Epithelial cell of proximal tubule (primary cell): Measurements from ENCODE around the gene PYGB. TPM values are rescaled to one million over a fixed set of nuclear protein-coding genes. Genes with fewer than 3 reads are reported as not detected.

ENCODE experiments used
- DNase-seq: peaks from one replicate; pipeline ENCODE4 v3.0.0-alpha.2; 2011; ENCODE audit warnings: low read depth
- H3K4me3 ChIP-seq: 2 replicates; pipeline ENCODE4 v1.5.1; 2011; ENCODE audit warnings: low read depth, mild to moderate bottlenecking, low read length
- total RNA-seq: library from RNA; depleted of rRNA; stranded (reverse); fragments of >200 nt; gene quantifications from 2 replicates; pipeline ENCODE4 v1.2.3, GENCODE V29; 2015
- TF ChIP-seq, protein P1 (sequence below): conservative IDR thresholded peaks from 2 replicates; pipeline ENCODE4 v1.5.1; 2012; ENCODE audit warnings: low read depth, mild to moderate bottlenecking, low read length

PYGB gene
- total RNA-seq, 1 donor from 2014 or later: 145 TPM

DNA sequence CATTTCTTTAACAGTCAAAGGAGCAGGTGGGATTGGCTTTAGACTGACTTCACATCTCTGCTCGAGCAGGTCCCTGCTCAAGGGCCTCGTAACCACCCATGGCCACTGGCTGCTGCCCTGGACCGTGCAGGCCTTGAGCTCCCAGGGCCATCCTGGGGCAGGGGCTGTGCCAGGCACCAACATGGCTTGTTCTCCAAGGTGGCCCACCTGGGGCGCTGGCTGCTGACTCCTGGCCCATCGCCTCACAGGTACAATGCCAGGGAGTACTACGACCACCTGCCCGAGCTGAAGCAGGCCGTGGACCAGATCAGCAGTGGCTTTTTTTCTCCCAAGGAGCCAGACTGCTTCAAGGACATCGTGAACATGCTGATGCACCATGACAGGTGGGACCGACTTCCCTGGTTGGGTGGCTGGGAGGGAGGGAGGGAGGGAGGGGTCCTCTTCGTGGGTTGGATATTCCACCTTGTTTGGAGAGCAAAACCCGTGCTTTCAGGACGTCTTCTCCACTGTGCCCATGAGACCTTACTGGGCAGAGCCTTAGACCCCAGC, 46.1 kb downstream of the PYGB start:
- DNase-seq: no peak
- TF ChIP-seq, protein P1, sequence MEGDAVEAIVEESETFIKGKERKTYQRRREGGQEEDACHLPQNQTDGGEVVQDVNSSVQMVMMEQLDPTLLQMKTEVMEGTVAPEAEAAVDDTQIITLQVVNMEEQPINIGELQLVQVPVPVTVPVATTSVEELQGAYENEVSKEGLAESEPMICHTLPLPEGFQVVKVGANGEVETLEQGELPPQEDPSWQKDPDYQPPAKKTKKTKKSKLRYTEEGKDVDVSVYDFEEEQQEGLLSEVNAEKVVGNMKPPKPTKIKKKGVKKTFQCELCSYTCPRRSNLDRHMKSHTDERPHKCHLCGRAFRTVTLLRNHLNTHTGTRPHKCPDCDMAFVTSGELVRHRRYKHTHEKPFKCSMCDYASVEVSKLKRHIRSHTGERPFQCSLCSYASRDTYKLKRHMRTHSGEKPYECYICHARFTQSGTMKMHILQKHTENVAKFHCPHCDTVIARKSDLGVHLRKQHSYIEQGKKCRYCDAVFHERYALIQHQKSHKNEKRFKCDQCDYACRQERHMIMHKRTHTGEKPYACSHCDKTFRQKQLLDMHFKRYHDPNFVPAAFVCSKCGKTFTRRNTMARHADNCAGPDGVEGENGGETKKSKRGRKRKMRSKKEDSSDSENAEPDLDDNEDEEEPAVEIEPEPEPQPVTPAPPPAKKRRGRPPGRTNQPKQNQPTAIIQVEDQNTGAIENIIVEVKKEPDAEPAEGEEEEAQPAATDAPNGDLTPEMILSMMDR: no peak
- no peak overlapping the region for H3K4me3 ChIP-seq

DNA sequence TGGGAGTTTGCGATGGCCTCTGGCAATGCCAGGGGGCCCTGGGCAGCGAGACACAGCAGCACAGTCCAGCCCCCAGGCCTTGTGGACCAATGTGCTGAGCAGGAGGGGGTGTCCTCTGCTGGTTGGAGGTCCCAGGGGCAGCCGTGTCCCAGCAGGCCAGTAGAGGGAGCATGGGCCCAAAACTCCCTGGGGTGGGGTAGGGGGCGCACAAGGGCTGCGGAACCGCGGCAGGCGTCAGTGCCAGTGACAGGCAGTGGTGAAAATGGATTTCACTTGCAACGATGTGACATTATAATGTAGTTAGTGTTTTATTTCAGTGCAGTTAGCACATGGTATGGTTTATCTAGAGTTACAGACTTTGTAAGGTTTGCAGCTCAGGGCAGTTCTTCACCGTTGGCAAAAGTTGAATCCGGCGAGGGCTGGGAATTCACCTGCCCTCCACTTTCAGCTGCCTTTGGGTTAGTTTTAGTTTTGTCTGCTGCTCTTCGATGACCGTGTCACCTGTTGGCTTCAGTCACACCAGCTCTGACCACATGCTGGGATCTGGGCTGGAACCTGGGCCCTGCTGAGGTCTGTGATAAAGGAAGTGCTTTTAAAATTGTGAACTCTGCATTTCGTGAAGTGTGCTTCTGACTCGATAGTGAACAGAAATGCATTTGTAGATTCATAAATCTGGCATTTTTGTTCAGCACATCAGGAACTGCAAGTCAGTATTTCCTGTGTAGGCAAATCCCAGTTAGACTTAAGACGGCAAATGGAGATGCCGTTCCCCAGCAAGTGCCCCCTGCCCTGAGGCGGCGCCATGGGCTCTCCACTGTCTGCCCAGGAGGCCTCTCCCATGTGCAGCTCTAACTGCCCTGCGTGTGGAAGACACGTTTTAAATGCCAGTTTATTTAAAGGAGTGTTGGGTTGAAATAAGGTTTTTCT, 46.8 kb downstream of the PYGB start:
- DNase-seq: no peak
- H3K4me3 ChIP-seq: no peak overlapping the region
- TF ChIP-seq, protein P1: peak; percentile 89

DNA sequence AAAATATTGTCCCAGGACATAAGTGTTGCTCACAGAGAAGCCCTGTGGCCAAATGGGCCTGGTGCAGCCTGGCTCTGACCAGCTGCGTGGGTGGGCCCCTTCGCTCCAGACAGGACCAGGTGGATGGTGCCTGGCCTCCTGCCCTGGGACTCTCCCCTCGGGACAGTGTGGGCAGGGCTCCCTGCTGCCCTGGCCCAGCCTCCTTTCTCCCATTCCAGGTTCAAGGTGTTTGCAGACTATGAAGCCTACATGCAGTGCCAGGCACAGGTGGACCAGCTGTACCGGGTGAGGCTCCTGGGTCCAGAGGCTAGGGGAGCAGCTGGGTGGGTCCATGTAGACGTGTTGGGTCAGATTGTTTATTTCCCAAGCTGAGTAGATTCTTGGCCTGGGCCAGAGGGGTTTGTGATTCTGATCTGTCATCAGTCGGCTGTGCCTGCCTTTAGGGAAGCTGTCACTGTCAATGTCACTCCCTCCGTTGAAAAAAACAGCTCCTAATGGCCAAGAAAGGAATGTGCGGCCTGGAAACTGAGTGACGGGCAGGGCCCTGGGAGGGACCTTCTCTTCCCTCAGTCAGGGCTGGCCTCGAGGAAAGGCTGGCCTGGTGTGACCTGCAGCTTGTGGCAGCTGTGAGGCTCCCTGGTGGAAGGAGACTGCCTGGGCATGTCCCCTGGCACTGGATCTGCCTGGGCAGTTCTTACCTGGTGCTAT, 47.7 kb downstream of the PYGB start:
- H3K4me3 ChIP-seq: no peak overlapping the region
- no peak for DNase-seq
- TF ChIP-seq, protein P1: no peak

DNA sequence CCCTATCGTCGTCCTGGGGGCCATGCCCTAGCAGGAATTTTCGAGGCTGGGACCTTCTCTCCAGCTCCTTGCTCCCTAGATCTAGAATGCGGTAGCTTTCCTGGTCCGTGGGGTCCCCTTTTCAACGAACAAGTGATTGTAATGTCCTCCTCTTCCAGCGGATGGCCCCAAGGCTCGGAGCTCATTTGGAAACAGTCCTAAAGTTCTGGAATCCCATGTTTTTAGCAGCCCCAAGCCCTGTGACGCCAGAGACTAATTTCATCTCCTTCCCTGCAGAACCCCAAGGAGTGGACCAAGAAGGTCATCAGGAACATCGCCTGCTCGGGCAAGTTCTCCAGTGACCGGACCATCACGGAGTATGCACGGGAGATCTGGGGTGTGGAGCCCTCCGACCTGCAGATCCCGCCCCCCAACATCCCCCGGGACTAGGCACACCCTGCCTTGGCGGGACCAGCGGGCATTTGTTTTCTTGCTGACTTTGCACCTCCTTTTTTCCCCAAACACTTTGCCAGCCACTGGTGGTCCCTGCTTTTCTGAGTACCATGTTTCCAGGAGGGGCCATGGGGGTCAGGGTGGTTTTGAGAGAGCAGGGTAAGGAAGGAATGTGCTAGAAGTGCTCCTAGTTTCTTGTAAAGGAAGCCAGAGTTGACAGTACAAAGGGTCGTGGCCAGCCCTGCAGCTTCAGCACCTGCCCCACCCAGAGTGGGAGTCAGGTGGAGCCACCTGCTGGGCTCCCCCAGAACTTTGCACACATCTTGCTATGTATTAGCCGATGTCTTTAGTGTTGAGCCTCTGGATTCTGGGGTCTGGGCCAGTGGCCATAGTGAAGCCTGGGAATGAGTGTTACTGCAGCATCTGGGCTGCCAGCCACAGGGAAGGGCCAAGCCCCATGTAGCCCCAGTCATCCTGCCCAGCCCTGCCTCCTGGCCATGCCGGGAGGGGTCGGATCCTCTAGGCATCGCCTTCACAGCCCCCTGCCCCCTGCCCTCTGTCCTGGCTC, 48.5 kb downstream of the PYGB start:
- no peak overlapping the region for H3K4me3 ChIP-seq
- TF ChIP-seq, protein P1: peak; percentile 54
- DNase-seq: no peak

DNA sequence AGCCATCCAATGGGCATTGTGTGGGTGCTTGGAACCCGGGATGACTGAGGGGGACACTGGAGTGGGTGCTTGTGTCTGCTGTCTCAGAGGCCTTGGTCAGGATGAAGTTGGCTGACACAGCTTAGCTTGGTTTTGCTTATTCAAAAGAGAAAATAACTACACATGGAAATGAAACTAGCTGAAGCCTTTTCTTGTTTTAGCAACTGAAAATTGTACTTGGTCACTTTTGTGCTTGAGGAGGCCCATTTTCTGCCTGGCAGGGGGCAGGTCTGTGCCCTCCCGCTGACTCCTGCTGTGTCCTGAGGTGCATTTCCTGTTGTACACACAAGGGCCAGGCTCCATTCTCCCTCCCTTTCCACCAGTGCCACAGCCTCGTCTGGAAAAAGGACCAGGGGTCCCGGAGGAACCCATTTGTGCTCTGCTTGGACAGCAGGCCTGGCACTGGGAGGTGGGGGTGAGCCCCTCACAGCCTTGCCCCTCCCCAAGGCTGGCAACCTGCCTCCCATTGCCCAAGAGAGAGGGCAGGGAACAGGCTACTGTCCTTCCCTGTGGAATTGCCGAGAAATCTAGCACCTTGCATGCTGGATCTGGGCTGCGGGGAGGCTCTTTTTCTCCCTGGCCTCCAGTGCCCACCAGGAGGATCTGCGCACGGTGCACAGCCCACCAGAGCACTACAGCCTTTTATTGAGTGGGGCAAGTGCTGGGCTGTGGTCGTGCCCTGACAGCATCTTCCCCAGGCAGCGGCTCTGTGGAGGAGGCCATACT, 49.4 kb downstream of the PYGB start:
- DNase-seq: no peak
- TF ChIP-seq, protein P1: no peak

More for the DNA sequence above, 49.4 kb downstream of the PYGB start:
- H3K4me3 ChIP-seq: no peak overlapping the region
